22Rv1 (cell line): ENCODE results near the gene CHD6.

Source experiments
- CTCF ChIP-seq: fragments of 450-650 bp; IDR thresholded peaks from 2 replicates; pipeline ENCODE4 v1.5.1; 2017; ENCODE audit warnings: mild to moderate bottlenecking
- ZFX ChIP-seq: fragments of 450-650 bp; IDR thresholded peaks from 2 replicates; pipeline ENCODE4 v1.6.1; 2017; ENCODE audit warnings: antibody characterized with exemption, borderline replicate concordance

- TF ChIP-seq ZFX (no peak), CTCF (no peak)
Observed at GRCh38 chr20:41538810-41539596, 79.2 kb downstream of the CHD6 start.
